ENCODE results near the gene FAM9C.

FAM9C gene

DNA sequence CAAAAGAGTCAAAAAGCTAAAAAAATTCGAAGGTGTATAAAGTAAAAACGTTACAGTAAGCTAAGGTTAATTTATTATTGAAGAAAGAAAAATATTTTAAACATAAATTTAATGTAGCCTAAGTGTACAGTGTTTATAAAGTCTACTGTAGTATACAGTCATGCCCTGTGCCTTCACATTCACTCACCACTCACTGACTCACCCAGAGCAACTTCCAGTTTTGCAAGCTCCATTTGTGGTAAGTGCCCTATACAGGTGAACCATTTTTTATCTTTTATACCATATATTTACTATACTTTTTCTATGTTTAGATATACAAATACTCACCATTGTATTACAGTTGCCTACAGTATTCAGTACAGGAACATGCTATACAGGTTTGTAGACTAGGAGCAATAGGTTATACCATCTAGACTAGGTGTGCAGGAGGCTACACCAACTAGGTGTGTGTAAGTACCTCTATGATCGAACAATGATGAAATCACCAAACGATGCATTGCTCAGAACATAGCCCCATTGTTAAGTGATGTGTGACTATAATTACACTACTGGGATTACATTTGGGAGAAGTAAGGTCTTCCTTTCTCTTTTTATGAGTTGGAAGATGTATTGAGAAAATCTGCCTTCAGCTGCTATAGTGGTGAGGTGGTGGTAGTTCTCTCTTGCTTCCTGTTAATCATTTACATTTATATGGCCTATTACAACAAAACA, 42.3 kb downstream of the FAM9C start:
- no peak for DNase-seq

DNA sequence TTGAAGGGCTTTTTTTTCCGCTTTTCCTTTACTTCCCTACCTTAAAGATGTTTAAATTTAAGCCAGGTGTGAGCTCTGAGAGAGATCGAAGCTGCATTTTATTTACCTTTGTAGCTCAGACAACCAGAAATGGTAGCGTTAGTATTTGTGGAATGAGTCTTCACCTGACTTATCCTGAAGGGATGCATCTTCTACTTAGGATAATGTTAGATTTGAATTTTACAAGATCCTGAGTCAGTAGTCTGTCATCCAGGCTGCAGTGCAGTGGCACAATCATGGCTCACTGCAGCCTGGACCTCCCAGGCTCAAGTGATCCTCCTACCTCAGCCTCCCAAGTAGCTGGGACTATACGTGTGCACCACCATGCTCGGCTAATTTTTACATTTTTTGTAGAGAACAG, 43.3 kb downstream of the FAM9C start:
- no peak for DNase-seq

DNA sequence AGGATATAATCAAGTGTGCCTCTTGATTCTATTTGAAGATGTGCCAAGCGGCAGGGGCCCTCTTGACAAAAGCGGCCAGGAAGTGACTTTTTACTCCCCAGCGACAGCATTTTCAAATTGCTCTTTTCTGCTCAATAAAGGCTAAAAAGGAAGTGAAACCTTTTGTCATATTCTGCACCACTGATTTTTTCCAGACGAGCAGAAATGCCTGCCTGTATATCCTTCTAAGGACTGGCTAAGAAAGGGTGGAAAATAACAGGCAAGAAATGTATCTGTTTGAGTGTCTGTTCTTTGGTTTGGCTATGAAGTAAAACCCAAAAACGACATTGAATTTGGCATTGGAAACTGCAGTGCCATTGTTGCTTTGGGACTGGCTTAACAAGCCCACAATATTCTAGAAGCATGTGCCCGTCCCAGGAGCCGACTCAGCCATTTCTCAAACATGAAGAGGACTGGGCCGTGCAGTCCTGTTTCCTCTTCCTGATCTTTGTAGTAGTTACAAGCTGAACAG, 44.1 kb downstream of the FAM9C start:
- DNase-seq = no peak

DNA sequence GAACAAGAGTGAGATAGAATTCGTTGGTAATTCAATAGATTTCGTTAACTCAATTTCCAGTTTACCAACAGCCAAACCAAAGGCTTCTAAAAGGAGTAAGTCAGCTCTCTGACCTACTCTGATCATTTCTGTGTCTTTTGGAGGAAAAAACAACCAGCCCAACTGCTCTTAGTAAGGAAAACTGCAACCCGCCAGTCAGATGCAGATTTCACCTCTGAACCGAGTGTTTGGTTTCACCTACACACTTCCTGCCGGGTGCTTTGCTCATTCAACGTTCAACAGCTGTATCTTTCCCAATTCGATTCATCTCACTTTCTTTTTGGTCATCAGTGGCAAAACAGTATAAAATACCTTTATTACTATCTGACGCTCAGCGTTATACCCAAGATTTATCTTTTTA, 45.0 kb downstream of the FAM9C start:
- DNase-seq = no peak

DNA sequence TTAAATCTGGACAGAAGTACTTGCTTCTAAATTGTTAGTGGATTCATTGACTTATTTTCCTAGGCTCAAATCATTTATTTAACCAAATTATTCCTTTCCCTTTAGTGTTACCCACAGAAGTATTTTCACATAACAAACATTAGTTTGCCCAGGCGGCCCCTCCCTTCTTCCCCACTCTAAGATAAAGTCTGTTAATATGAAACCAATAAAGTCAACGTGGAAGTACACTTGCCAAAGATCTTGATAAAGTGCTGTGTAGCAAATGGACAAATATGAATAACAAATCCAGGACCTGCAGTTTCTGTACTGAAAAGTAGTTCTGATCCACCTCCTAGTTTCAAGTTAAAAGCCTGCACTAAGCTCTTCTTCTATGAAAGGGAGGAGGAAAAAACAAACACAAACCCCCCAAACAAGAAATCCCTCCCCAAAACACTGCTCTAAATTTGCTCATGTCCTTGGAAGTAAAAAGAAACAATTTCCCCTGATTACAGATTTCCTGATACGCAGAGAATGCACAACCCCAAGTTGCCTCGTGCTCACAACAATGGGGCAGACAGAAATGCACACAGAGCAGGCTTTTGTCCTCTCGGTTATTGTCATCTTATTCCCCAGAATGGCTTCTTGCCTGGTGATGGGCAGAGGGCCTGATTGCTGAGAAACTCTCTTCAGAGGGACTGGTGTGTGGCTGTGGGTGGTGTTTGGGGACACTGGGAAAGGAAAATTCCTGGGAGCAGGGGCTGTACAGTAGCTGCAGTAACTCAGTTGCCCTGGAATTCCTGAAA, 46.3 kb downstream of the FAM9C start:
- DNase-seq = no peak

DNA sequence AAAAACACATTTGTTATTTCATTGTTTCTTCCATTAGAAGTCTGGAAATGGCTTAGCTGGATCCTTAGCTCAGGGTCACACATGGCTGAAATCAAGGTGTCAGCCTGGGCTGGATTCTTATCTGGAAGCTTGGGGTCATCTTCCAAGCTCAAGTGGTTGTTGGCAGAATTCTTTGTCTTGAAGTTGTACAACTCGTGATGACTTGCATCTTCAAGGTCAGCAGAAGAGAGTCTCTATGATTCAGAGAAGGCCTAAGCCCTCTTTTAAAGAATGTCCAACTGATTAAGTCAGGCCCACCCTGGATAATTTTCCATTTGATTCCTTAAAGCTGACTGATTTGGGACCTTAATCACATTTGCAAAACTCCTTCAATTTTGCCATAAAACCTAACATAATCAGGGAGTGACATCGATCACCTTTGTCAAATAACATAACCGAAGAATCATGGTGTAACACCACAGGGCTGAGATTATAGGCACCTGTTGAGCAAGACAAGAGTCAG, 47.4 kb downstream of the FAM9C start:
- no peak for DNase-seq

DNA sequence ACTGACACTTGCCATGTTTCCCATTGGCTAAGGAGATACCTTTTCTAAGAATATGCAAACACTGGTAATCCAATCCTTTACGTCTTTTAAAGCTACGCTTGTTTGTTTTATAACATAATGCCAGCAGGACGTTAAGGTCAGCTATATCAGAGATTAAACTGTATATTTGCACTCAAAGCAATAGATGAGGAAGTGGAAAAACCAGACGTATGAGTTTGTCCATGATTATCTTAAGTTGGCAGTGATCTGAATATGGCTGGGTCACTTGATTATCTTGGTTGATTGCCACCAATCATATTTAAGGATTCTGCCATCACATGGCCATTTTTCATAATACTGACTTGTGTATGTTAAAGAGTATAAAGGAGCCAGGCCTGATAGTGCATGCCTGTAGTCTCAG, 50.1 kb downstream of the FAM9C start:
- DNase-seq = no peak

DNA sequence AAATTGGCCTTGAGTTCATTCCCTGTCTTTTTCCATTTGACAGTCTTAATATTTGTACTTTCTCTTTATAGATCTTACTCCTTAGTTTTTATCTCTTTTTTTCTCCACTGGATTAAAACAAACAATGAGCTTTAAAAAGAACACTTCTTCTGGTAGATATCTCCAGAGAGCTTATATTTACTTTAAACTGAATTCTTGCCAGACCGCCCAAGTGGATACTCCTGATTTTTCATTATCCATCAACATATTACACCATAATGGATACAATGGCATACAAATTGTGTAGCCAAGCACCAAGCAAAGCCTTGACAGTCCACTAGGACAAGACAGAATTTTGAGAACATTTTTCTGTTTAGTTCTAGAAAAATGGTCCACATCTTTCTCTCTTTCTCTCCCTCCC, 50.6 kb downstream of the FAM9C start:
- DNase-seq = no peak

DNA sequence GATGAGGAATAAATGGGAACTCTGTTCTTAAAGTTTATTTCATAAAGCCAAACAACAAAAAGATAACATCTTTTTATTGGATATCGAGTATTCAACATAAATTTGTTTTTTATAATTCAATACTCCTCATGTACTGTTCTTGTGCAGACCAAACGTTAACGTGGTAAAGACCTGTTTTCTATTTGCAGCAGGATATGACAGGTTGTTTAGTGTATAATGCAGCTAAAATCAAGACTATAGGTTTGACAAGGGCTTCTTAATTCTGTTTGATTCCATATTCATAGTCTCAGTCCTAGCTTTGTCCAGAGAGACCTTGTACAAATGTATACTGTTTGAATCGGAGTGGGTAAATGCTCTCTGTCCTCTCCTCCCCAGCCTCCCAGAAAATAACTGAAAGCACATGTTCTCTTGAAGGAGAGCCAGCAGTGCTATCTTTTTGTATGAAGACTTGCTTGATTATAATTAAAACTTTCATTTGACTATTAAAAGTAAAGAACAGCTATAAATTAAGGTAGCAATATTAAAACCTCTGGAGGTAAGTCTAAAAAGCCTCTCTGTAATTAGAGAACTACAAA, 51.8 kb downstream of the FAM9C start:
- no peak for DNase-seq

DNA sequence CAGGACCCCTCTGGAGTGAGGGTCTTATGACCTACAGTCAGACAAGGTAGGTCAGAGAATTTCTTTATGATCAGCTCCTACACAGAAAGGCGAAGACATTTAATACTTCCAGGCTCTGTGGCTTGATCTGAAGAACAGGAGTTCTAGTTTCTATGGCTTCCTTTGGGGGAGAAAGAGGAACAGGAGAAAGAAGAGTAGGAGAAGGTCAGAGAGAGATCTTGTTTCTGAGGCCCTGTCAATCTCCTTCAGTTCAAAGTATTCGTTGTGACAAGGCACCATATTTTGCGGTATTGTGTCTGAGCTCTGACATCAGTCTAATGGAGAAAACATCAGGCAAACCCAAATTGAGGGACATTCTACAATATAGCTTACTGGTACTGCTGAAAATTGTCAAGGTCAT, 52.8 kb downstream of the FAM9C start:
- no peak for DNase-seq

DNA sequence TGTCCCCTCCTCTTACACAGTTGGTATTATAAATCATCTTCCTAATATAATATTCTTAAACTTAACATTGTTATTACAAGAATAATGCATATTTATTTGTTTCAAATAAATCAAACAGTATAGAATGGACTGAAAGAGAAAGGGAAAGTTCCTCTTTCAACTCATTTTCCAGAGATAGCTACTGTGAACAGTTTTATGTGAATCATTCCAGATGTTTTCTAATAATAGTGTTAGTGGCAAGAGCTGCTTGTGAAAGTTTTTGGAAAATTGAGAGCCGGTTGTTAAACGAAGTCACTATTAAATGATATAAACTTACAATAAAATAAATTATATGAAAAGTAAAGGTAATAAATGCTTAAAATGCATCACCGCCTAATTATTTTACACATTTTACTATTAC, 55.0 kb downstream of the FAM9C start:
- no peak for DNase-seq

DNA sequence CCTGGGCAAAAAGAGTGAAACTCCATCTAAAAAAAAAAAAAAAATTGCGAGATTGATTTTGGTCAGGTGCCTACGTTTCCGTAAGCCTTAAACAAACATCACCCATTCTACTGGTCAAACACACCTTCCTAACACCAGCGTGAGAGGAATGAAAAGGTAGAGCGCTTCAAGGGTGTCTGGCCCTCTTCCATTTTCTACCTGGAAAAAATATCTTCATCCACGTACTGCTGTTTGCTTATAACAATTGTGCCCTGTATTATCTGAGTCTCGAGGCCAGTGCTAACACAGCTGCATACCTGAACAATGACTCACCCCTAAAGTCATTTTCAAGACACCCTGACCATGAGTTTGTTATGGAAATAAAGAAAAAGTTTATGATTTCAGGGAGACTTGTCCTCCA, 55.6 kb downstream of the FAM9C start:
- no peak for DNase-seq

DNA sequence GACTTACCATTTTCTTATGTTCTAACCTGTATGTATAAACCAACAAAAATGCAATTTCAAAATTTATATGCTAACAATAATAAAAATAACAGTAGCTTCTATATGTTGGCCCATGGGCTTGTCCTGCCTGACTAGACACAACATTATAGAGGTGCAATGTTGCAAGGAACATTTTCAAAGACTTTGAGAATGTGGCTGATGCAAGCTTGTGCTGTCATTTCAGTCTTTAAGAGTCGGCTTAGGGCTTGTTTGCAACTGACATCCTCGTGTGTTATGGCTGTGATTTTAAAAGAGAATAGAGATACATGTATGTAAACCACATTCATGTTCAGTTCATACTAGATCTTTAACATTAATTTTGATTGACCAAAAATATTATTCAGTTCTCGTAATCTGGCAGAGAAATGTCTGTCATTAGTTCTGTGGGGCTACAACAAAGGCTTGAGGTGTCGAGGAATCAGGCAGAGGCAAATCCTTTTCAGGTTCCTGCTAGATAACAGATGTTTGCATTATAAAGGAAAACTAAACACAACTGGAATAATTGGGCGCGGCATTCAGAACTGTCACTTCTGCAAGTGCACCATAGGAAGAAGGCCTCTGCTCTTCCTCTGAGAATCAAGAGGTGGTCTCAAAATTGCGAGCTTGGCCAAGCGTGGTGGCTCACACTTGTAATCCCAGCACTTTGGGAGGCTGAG, 56.4 kb downstream of the FAM9C start:
- no peak for DNase-seq

DNA sequence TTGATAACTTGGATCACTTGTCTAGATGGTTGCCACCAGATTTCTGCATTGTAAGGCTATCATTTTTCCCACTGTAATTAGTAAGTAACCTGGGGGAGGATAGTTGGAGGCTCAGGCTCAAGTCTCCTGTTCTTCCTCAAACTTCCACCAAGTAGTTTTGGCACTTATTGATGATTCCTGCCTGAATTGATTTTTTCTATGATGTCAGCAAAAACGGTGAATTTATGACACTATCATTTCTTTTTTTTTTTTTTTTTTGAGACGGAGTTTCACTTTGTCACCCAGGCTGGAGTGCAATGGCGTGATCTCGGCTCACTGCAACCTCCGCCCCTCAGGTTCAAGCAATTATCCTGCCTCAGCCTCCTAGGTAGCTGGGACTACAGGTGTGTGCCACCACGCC, 57.1 kb downstream of the FAM9C start:
- no peak for DNase-seq

DNA sequence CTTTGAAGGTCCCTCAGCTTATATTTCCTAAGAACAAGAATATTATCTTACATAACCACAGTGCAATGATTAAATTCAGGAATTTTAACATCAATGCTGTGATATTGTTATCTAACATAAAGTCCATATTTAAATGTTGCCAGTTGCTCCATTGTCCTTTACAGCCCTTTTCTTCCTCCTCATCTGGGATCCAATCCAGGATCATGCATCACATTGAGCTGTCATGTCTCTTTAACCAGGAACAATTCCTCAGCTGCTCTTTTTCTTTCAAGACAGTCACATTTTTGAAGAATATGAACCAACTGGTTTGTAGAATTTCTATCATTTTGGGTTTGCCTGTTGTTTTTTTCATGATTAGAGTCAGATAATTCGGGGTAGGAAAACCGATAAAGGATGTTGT, 57.5 kb downstream of the FAM9C start:
- DNase-seq = no peak

DNA sequence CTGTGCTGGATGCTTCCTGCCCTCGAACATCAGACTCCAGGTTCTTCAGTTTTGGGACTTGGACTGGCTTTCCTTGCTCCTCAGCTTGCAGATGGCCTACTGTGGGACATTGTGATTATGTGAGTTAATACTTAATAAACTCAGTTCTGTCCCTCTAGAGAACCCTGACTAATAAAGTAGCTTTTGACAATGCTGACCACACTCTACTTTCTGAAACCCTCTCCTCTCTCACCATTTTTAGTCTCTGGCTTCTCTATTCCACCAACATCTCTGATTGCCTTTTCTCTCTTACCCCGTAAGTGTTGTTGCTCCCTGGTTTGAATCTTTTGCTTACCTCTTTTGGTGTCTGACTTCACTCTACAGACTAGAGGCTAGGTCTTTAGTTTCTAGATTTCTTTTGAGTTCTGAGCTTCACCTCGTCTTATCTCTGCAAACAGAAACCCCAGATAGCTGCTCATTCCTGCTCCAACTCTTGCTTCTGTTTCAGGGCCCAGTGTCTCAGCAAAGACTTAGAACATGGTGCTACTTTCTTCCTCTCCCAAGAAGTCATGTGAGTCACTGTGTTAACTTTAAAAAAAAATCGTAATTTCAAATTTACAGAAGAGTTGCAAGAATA, 58.1 kb downstream of the FAM9C start:
- DNase-seq = no peak

Measured in NCI-H187 (cell line).